HAP-1 (cell line): ENCODE measurements around the gene HAP1.
"Not testable (repeated sequence)": the region's sequence is repeated elsewhere in the genome, so short reads cannot be mapped to it uniquely, and the experiment has no call there.

Source experiments
- DNase-seq, 2 experiments: peaks; one replicate each; pipeline ENCODE4 v3.0.0-alpha.2; 2016 to 2020; ENCODE audit warnings: low spot score in 2 of 2
- H3K27me3 ChIP-seq: fragments of 250-450 bp; sonication (Bioruptor Pico); 2 replicates; pipeline ENCODE4 v1.5.1; 2020; ENCODE audit warnings: low read depth, mild to moderate bottlenecking, moderate library complexity
- H3K36me3 ChIP-seq: fragments of 250-450 bp; sonication (Bioruptor Pico); replicated peaks from 2 replicates; pipeline ENCODE4 v1.5.1; 2020; ENCODE audit warnings: mild to moderate bottlenecking
- H3K4me1 ChIP-seq: fragments of 250-450 bp; sonication (Bioruptor Pico); 2 replicates; pipeline ENCODE4 v1.5.1; 2020; ENCODE audit warnings: mild to moderate bottlenecking
- H3K4me3 ChIP-seq: fragments of 250-450 bp; sonication (Bioruptor Pico); 2 replicates; pipeline ENCODE4 v1.5.1; 2020; ENCODE audit warnings: mild to moderate bottlenecking, moderate library complexity
- H3K9me3 ChIP-seq: fragments of 250-450 bp; sonication (Bioruptor Pico); 2 replicates; pipeline ENCODE4 v1.5.1; 2020; ENCODE audit warnings: mild to moderate bottlenecking, moderate library complexity
- in situ Hi-C: fragments of 300-500 bp; cut with MboI; formaldehyde crosslinking; loops from 3 replicates; pipeline ENCODE4 v1.14.3; 2020; ENCODE audit warnings: low sequenced_read_pairs, inconsistent platforms, mixed read lengths

The HAP1 gene

GRCh38 chr17:41700843-41701242, 33.6 kb downstream of the HAP1 start:
- H3K9me3 ChIP-seq, H3K27me3 ChIP-seq, DNase-seq, H3K36me3 ChIP-seq, in situ Hi-C loops, H3K4me3 ChIP-seq: not testable (repeated sequence)
- H3K4me1 ChIP-seq, result peaks cover 14% of the 10 kb centered on the region

DNA sequence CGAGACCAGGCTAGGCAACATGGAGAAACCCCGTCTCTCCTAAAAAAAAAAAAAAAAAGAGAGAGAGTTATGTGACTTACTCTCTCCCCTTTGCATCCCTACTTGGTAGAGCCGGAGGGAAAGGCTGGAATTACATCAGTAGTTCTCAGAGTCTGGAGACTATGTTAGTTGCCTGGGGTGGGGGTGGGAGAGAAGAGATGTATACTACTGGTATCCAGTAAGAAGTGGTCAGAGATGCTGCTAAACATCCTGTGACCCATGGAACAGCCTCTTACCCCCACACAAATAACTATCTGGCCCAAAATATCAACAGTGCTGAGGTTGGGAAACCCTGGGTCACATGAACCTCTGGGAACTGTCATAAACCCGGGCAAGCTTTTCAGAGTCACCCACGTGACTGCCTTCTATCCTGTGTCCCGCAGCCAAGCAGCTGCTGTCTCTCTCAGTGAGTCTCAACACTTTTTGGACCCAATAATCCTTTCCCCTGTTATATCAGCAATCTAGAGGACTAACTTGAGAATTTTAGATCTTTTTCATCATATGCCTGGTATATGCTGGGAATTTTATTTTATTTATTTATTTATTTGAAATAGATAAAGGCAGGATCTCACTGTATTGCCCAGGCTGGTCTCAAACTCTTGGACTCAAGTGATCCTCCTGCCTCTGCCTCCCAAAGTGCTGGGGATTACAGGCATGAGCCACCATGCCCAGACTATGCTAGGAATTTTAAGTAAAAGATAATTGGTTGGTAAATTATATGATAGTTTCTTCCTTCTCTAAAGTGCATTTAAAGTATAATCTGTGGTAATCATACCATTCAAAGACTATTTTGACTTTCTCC, 37.1 kb downstream of the HAP1 start:
- 0 out of 2 replicates have a peak, but pooled peaks cover 4% of the 10 kb centered on the region for H3K4me1 ChIP-seq
- in situ Hi-C loops, result no loop called here
- H3K27me3 ChIP-seq, result no peaks in the 10 kb centered on the region
- no peak overlapping the region for H3K4me3 ChIP-seq
- DNase-seq, result peak in 1 of 2 experiments; percentile 29
- peaks cover 14% of the 10 kb centered on the region for H3K36me3 ChIP-seq
- H3K9me3 ChIP-seq, result no peaks in the 10 kb centered on the region

DNA sequence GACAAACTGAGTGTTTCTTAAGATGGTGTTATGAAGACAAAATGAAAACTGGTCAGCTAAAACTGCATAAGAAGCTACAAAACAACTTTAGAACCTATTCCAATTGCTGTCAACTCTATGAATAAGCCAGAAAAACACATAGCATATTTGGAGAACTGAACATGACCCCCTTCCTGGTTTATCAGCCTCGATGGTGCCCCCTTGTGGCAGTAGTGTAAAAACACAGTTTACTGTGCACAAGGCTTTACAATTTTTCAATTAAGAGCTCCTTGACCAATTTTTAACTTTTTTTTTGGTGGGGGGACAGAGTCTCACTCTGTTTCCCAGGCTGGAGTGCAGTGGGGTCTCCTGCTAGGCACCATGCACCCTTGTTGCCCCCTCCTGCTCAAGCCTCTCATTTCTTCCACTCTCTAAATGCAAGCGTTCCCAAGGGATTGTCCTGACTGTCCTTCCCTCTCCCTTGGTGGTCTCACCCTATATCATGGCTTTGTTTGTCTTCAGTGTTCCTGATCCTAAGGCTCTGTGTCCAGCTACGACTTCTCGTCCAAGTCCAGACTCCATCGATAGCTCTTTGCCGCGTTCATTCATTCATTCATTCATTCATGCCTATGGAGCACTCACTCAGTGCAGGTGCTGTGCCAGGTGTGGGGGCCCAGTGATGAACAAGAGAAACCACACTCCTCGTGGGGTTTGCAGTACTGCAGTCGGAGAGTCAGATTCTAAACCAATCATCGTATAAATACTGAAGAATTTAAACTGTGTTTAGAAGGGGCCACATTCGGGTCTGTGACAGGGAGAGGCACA, 38.3 kb downstream of the HAP1 start:
- H3K36me3 ChIP-seq, result peaks cover 25% of the 10 kb centered on the region
- no peaks in the 10 kb centered on the region for H3K9me3 ChIP-seq
- no peaks in the 10 kb centered on the region for H3K27me3 ChIP-seq
- DNase-seq, result peak; percentile 81 to 85
- 0 out of 2 replicates have a peak, but pooled peaks cover 4% of the 10 kb centered on the region for H3K4me1 ChIP-seq
- no peak overlapping the region for H3K4me3 ChIP-seq
- in situ Hi-C loops, result no loop called here

- H3K36me3 ChIP-seq, result peaks cover 35% of the 10 kb centered on the region
- DNase-seq, result no peak
- peaks cover 4% of the 10 kb centered on the region; the same call in 1 of the 2 replicates for H3K4me1 ChIP-seq
- in situ Hi-C loops, result no loop called here
- no peaks in the 10 kb centered on the region for H3K9me3 ChIP-seq
- no peak overlapping the region for H3K4me3 ChIP-seq
- no peaks in the 10 kb centered on the region for H3K27me3 ChIP-seq
Measured at GRCh38 chr17:41695134-41695661, 39.2 kb downstream of the HAP1 start.

DNA sequence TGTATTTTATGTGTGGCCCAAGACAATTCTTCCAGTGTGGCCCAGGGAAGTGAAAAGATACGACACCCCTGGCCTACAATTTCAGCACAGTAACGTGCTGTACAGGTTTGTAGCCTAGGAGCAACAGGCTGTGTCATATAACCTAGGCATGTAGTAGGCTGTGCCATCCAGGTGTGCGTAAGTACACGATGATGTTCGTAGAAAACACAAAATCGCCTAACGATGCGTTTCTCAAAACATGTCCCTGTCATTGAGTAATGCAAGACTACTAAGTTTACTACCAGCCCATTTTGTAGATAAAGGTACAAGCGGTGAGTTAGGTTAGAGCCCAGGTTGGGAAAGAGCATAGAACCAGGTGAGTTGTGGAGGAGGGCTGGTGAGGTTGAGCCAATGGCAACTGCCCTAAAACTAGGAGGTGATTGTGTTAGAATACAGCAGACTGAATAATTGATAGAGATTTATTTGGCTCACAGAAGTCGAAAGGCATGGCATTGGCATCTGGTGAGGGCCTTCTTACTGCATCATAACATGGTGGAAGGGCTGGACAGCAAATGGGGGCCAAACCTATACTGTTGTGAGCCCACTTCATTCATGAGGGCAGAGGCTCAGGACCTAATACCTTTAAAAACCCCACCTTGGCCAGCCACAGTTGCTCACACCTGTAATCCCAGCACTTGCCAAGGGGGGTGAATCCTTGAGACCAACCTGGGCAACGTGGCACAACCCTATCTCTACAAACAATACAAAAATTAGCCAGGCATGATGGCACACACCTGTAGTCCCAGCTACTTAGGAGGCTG, 41.5 kb downstream of the HAP1 start:
- no peak overlapping the region for H3K4me3 ChIP-seq
- H3K36me3 ChIP-seq, result peaks cover 50% of the 10 kb centered on the region
- no peaks in the 10 kb centered on the region for H3K9me3 ChIP-seq
- in situ Hi-C loops, result no loop called here
- peaks cover 11% of the 10 kb centered on the region for H3K4me1 ChIP-seq
- H3K27me3 ChIP-seq, result no peaks in the 10 kb centered on the region
- DNase-seq, result no peak

GRCh38 chr17:41691031-41691777, 43.2 kb downstream of the HAP1 start:
- in situ Hi-C loops, result no loop called here
- no peaks in the 10 kb centered on the region for H3K27me3 ChIP-seq
- DNase-seq, result peak in 1 of 2 experiments; percentile 26

GRCh38 chr17:41690497-41690896, 43.9 kb downstream of the HAP1 start:
- no peak for DNase-seq
- in situ Hi-C loops, result no loop called here
- Histone ChIP-seq H3K27me3 (no peaks in the 10 kb centered on the region), H3K36me3 (peaks cover 50% of the 10 kb centered on the region), H3K9me3 (no peaks in the 10 kb centered on the region), H3K4me1 (peaks cover 10% of the 10 kb centered on the region), H3K4me3 (peak overlapping the region; percentile 100)

More at GRCh38 chr17:41691031-41691777, 43.2 kb downstream of the HAP1 start:
- peaks cover 10% of the 10 kb centered on the region for H3K4me1 ChIP-seq
- peaks cover 50% of the 10 kb centered on the region for H3K36me3 ChIP-seq
- H3K9me3 ChIP-seq, result no peaks in the 10 kb centered on the region
- H3K4me3 ChIP-seq, result no peak overlapping the region

DNA sequence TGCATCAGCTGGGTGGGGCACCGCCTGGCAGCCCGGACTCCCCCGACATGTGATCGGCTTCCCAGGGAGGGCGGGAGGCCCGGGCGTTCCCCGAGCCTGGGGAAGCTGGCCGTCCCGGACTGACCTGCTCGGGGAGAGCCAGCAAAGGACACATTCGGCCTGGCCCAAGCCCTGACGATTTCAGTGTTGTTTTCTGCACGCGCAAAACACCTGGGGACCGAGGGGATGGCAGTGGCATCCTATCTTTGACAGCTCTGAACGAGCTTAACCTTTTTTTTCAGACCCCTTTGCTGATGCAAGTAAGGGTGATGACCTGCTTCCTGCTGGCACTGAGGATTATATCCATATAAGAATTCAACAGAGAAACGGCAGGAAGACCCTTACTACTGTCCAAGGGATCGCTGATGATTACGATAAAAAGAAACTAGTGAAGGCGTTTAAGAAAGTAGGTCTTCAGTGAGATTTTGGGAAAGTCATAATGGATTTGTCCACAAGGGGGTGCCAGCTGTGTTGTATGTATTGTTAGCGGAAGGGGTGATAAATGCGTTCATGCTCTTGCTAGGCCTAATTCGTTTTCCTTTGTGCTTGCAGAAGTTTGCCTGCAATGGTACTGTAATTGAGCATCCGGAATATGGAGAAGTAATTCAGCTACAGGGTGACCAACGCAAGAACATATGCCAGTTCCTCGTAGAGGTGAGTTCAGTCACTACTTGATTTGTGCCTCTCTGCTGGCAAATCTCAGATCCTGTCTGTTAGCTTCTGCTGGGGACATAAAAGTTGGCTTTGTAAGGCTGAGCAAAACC, 44.7 kb downstream of the HAP1 start:
- H3K4me3 ChIP-seq, result peak overlapping the region; percentile 100
- H3K4me1 ChIP-seq, result peaks cover 10% of the 10 kb centered on the region
- no peaks in the 10 kb centered on the region for H3K9me3 ChIP-seq
- H3K36me3 ChIP-seq, result peaks cover 50% of the 10 kb centered on the region
- in situ Hi-C loops, result no loop called here
- peak; percentile 52 to 77 for DNase-seq
- no peaks in the 10 kb centered on the region for H3K27me3 ChIP-seq

- in situ Hi-C loops, result no loop called here
- peak within 1 kb of the TSS; percentile 100 for H3K4me3 ChIP-seq
- DNase-seq, result peak; percentile 99 to 100
- peaks cover 46% of the 10 kb centered on the region for H3K36me3 ChIP-seq
- no peaks in the 10 kb centered on the region for H3K9me3 ChIP-seq
- peaks cover 10% of the 10 kb centered on the region for H3K4me1 ChIP-seq
- no peaks in the 10 kb centered on the region for H3K27me3 ChIP-seq
Measured at GRCh38 chr17:41688641-41689496, 45.6 kb downstream of the HAP1 start, which contains the start of gene EIF1. TSS of gene EIF1 (plus strand) at chr17:41688885. CDS start at chr17:41689039, 154 bp downstream.

DNA sequence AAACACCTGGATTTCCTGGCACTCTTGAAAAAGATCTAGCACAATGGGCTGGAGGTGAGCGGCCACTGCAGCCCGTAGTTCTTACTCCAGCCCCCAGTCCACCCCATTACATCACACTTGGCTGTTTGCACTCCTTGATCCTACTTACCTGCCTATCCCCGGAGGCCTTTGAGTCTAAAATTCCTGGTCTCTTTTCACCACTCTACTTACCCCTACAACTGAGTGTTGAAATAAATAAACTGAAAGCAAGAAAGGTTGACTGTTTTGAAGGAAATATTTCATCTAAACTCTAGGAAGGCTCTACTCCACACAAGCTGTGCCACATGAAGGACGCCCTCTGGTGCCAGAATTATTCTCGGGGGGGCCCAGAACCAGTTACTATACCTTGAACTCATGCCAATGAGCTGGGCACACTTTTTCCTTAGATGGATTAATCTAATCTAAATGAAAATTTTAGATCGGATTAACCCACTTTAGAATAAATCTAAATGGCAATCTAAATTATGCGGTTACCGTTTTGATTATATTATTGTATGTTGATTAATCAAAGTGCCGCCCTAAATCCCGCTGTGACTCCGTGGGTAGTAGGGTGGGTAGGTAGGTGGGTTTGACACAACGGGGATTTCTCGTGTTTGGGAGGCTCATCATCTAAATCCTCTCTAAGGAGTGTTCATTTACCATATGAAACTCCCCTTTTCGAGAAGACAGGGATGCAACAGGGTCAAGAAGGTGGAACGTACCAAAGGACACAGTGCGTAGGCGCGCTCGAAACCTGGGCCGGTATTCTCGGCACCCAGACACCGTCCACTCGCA, 46.4 kb downstream of the HAP1 start:
- H3K4me1 ChIP-seq, result peaks cover 10% of the 10 kb centered on the region
- peaks cover 42% of the 10 kb centered on the region for H3K36me3 ChIP-seq
- H3K4me3 ChIP-seq, result peak overlapping the region; percentile 100
- in situ Hi-C loops, result no loop called here
- DNase-seq, result peak in 1 of 2 experiments; percentile 32
- no peaks in the 10 kb centered on the region for H3K27me3 ChIP-seq
- H3K9me3 ChIP-seq, result no peaks in the 10 kb centered on the region

- no peak overlapping the region for H3K4me3 ChIP-seq
- peaks cover 10% of the 10 kb centered on the region for H3K4me1 ChIP-seq
- no peaks in the 10 kb centered on the region for H3K9me3 ChIP-seq
- H3K36me3 ChIP-seq, result peaks cover 26% of the 10 kb centered on the region
- H3K27me3 ChIP-seq, result no peaks in the 10 kb centered on the region
- DNase-seq, result no peak
- in situ Hi-C loops, result no loop called here
Measured at GRCh38 chr17:41686281-41686680, 48.2 kb downstream of the HAP1 start.
